ENCODE measurements around the gene SLC8A3.

The SLC8A3 gene

DNA sequence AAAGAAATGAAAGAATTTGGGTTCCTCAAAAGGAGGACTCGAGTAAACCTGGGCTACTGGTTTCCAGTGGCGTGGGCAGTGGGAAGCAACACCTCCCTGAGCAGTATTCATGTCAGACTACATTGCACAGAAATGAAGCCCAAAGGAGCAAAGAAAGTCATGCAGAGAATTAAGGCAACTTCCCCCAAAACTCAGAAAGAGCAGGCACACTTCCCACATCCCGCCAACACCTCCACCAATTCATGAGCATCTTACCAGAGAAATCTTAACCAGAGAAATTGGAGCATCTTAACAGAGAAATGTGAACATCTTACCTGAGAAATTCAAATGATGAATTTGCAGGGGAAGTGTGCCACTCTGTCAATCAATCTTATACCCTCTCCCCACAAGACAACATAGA is 36.7 kb downstream of the SLC8A3 start:
- Mint-ChIP-seq H3K4me1 (peaks cover 44% of the 10 kb centered on the region), H3K36me3 (ENCODE audit: low read depth) (no peaks in the 10 kb centered on the region), H3K27ac (no peak overlapping the region), H3K4me3 (no peak overlapping the region), H3K27me3 (ENCODE audit: low read depth, poor library complexity) (peaks cover 7% of the 10 kb centered on the region), H3K9me3 (no peaks in the 10 kb centered on the region)
- DNase-seq, result no peak
- TF ChIP-seq, protein P1, sequence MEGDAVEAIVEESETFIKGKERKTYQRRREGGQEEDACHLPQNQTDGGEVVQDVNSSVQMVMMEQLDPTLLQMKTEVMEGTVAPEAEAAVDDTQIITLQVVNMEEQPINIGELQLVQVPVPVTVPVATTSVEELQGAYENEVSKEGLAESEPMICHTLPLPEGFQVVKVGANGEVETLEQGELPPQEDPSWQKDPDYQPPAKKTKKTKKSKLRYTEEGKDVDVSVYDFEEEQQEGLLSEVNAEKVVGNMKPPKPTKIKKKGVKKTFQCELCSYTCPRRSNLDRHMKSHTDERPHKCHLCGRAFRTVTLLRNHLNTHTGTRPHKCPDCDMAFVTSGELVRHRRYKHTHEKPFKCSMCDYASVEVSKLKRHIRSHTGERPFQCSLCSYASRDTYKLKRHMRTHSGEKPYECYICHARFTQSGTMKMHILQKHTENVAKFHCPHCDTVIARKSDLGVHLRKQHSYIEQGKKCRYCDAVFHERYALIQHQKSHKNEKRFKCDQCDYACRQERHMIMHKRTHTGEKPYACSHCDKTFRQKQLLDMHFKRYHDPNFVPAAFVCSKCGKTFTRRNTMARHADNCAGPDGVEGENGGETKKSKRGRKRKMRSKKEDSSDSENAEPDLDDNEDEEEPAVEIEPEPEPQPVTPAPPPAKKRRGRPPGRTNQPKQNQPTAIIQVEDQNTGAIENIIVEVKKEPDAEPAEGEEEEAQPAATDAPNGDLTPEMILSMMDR (IDR thresholded peaks at IDR 0.05), result no peak

- Mint-ChIP-seq H3K4me1 (peaks cover 39% of the 10 kb centered on the region), H3K9me3 (no peaks in the 10 kb centered on the region), H3K27ac (no peak overlapping the region), H3K4me3 (no peak overlapping the region), H3K36me3 (ENCODE audit: low read depth) (no peaks in the 10 kb centered on the region), H3K27me3 (ENCODE audit: low read depth, poor library complexity) (peaks cover 7% of the 10 kb centered on the region)
- TF ChIP-seq, protein P1 (IDR thresholded peaks at IDR 0.05), result no peak
- no peak for DNase-seq
Observed at GRCh38 chr14:70149596-70150165, 39.1 kb downstream of the SLC8A3 start.

DNA sequence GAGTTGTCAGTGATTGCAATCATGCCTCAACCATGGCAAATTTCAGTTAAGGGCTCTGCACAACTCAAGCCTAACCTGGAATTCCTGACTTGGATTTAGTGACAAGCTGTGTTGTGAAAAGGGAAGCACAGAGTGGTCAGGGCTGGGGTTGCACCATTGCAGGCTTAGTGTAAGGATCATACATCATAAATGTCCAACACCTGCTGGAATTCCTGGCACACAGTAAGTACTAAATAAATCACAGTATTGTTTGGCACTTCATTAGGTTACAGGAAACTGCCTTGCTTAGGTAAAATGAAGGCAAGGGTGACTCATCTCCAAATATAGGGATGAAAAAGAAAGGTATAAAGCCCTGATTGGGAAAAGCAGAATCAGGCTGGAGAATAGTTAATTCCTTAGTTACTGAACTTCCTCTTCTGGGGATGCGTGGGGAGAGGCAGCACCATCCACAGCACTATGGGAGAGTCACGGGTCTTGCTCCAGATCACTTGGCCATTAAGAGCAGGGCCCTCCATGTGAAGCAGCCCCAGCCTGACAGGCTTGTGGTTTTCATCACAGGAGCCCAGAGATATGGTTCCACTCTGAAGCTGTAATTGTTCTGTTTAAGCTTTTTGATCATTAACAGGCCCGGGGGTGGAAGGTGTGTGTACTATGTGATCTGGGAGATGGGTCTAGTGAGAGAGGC is 39.7 kb downstream of the SLC8A3 start:
- Mint-ChIP-seq H3K4me3 (no peak overlapping the region), H3K27ac (no peak overlapping the region), H3K27me3 (ENCODE audit: low read depth, poor library complexity) (peaks cover 7% of the 10 kb centered on the region), H3K36me3 (ENCODE audit: low read depth) (no peaks in the 10 kb centered on the region), H3K9me3 (no peaks in the 10 kb centered on the region), H3K4me1 (peaks cover 39% of the 10 kb centered on the region)
- TF ChIP-seq, protein P1 (IDR thresholded peaks at IDR 0.05), result no peak
- DNase-seq, result no peak

DNA sequence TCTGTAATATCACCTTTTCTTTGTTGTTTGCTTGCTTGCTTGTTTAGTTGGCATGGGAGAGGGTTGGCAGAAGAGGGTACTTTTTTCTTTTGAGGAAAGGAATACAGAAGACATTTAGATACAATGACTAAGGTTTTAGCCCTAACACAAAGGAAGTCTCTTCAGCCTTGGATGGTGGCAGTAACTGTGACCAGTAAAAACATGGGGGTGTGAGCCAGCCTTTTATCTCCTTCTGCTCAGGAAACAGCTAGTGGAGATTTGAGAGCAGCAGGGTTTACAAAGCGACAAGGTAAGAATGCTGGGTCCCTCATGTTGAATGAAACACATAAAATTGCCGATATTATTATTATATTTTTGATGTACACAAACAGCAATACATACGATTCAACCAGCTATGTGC is 40.4 kb downstream of the SLC8A3 start:
- Mint-ChIP-seq H3K27me3 (ENCODE audit: low read depth, poor library complexity) (peaks cover 3% of the 10 kb centered on the region), H3K36me3 (ENCODE audit: low read depth) (peaks cover 5% of the 10 kb centered on the region), H3K27ac (peak overlapping the region; percentile 7), H3K4me3 (no peak overlapping the region), H3K9me3 (no peaks in the 10 kb centered on the region), H3K4me1 (peaks cover 34% of the 10 kb centered on the region)
- TF ChIP-seq, protein P1 (IDR thresholded peaks at IDR 0.05), result no peak
- DNase-seq, result no peak

DNA sequence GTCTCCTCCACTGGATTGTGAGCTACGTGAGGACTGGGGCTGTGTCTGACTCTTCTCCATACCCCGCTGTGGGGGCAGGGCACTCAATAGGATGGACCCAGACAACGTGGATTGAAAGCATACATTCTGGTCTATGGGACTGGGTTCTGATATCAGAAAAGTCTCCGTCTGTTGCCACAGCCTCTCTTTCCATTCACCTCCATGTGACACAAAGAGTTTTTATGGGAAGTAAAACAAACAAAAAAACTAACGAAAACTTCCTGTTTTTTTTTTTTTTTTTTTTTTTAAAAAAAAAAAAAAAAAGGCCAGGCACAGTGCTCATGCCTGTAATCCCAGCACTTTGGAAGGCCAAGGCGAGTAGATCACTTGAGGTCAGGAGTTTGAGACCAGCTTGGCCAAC is 44.7 kb downstream of the SLC8A3 start:
- no peak overlapping the region for H3K27ac Mint-ChIP-seq
- no peak for DNase-seq
- no peaks in the 10 kb centered on the region for H3K9me3 Mint-ChIP-seq
- TF ChIP-seq, protein P1 (IDR thresholded peaks at IDR 0.05), result no peak
- H3K4me1 Mint-ChIP-seq, result peaks cover 11% of the 10 kb centered on the region
- peaks cover 5% of the 10 kb centered on the region for H3K36me3 Mint-ChIP-seq (ENCODE audit: low read depth)
- H3K4me3 Mint-ChIP-seq, result no peak overlapping the region
- peaks cover 6% of the 10 kb centered on the region for H3K27me3 Mint-ChIP-seq (ENCODE audit: low read depth, poor library complexity)

GRCh38 chr14:70143306-70143705 is 45.4 kb downstream of the SLC8A3 start:
- Mint-ChIP-seq H3K27ac (no peak overlapping the region), H3K27me3 (ENCODE audit: low read depth, poor library complexity) (peaks cover 6% of the 10 kb centered on the region), H3K9me3 (no peaks in the 10 kb centered on the region), H3K36me3 (ENCODE audit: low read depth) (peaks cover 5% of the 10 kb centered on the region), H3K4me3 (no peak overlapping the region), H3K4me1 (peaks cover 6% of the 10 kb centered on the region)
- TF ChIP-seq, protein P1 (IDR thresholded peaks at IDR 0.05), result no peak
- DNase-seq, result no peak

All from nephron progenitor cell (in vitro differentiated cells).